A549 (cell line): Measurements from ENCODE around the gene ATG3. TPM values are rescaled to one million over a fixed set of nuclear protein-coding genes. Genes with fewer than 3 reads are reported as not detected.
A peak's percentile ranks its signal among the peaks of the same experiment; 100 is the strongest.

Experiments used
- ATAC-seq, 2 experiments: fragments of 200-7000 bp in 1 of 2; fragments of >200 bp in 1 of 2; cut with Nextera tagmentation in 1 of 2; cut with Tn5 transposase in 1 of 2; 3 replicates each; pipeline versions ENCODE4 v1.8.0 to v1.9.1; 2018 to 2020; ENCODE audit warnings: mild to moderate bottlenecking in 1 of 2, moderate library complexity in 1 of 2
- CTCF ChIA-PET: fragments of 300-600 bp; sonication (Branson Sonifier 250); formaldehyde crosslinking; extraction: SDS; loops from one replicate; lab custom pipeline; 2021; ENCODE audit warnings: antibody characterized with exemption, inconsistent platforms; lab: Yijun Ruan, JAX
- POLR2A ChIA-PET: fragments of 350-600 bp; formaldehyde crosslinking; extraction: SDS; loops from one replicate; lab custom pipeline; 2021; ENCODE audit warnings: antibody characterized with exemption, inconsistent platforms; lab: Yijun Ruan, JAX
- DNase-seq, 2 experiments: peaks; one replicate each; pipeline versions ENCODE4 v3.0.0 to v3.0.0-alpha.2; 2011 to 2016; ENCODE audit warnings: low read depth in 1 of 2, low spot score in 1 of 2
- FAIRE-seq: peaks from 2 replicates; lab custom pipeline; 2011; peaks lifted over from hg19 to GRCh38; lab: Jason Lieb, UNC
- H3K27ac ChIP-seq, 2 experiments: fragments of >200 bp; sonication (Bioruptor Twin); formaldehyde crosslinking; 3 replicates each; pipeline ENCODE4 v1.5.1; 2016 to 2017
- H3K4me1 ChIP-seq: fragments of >200 bp; sonication (Bioruptor Twin); formaldehyde crosslinking; 3 replicates; pipeline ENCODE4 v1.6.1; 2016
- H3K4me2 ChIP-seq: fragments of >200 bp; sonication (Bioruptor Twin); formaldehyde crosslinking; 3 replicates; pipeline ENCODE4 v1.6.1; 2016
- H3K4me3 ChIP-seq: fragments of >200 bp; sonication (Bioruptor Twin); formaldehyde crosslinking; 3 replicates; pipeline ENCODE4 v1.5.1; 2016
- H3K9me3 ChIP-seq: fragments of >200 bp; sonication (Bioruptor Twin); formaldehyde crosslinking; 3 replicates; pipeline ENCODE4 v1.6.1; 2016
- ATOH8 ChIP-seq: fragments of 250-450 bp; sonication (Bioruptor Pico); IDR thresholded peaks from 2 replicates; pipeline ENCODE4 v1.5.0; 2020; ENCODE audit warnings: low read depth, mild to moderate bottlenecking, moderate library complexity
- BHLHE40 ChIP-seq: IDR thresholded peaks from 2 replicates; pipeline ENCODE4 v1.6.1; 2012; ENCODE audit warnings: low read depth, low read length, inconsistent platforms
- CBX2 ChIP-seq: fragments of 200-600 bp; sonication (generic); IDR thresholded peaks from 2 replicates; pipeline ENCODE4 v1.6.1; 2016; ENCODE audit warnings: low read depth, mild to moderate bottlenecking, borderline replicate concordance
- CBX8 ChIP-seq: fragments of 200-600 bp; sonication (generic); IDR thresholded peaks from 2 replicates; pipeline ENCODE4 v1.6.1; 2016
- CTCF ChIP-seq: fragments of >200 bp; sonication (Bioruptor Twin); formaldehyde crosslinking; IDR thresholded peaks from 3 replicates; pipeline ENCODE4 v1.5.1; 2016
- ELK1 ChIP-seq: fragments of 150-350 bp; IDR thresholded peaks from 2 replicates; pipeline ENCODE4 v1.6.1; 2014; ENCODE audit warnings: low read depth, mild to moderate bottlenecking, low read length
- EP300 ChIP-seq, 2 experiments: fragments of >200 bp; sonication (Bioruptor Twin); formaldehyde crosslinking; IDR thresholded peaks; 2 replicates in 1 of 2; 3 replicates in 1 of 2; pipeline ENCODE4 v1.6.1; 2016 to 2017
- ESRRA ChIP-seq: fragments of 150-350 bp; IDR thresholded peaks from 2 replicates; pipeline ENCODE4 v1.6.1; 2014; ENCODE audit warnings: mild to moderate bottlenecking, low read length, borderline replicate concordance
- FOSL2 ChIP-seq, 2 experiments: fragments of 450-650 bp in 1 of 2; fragments of >200 bp in 1 of 2; sonication (Bioruptor Twin) in 1 of 2; formaldehyde crosslinking; IDR thresholded peaks; 2 replicates each; pipeline versions ENCODE4 v1.5.0 to v1.6.1; 2016 to 2020; ENCODE audit warnings: mild to moderate bottlenecking in 1 of 2, moderate library complexity in 1 of 2
- GATA3 ChIP-seq: IDR thresholded peaks from 2 replicates; pipeline ENCODE4 v1.6.1; 2012; ENCODE audit warnings: borderline replicate concordance
- HDAC2 ChIP-seq: fragments of 200-600 bp; sonication (generic); IDR thresholded peaks from 2 replicates; pipeline ENCODE4 v1.6.1; 2016
- KDM5A ChIP-seq: fragments of 200-600 bp; sonication (generic); IDR thresholded peaks from 2 replicates; pipeline ENCODE4 v1.6.1; 2016; ENCODE audit warnings: antibody characterized with exemption, mild to moderate bottlenecking
- MAZ ChIP-seq: fragments of 150-350 bp; IDR thresholded peaks from 2 replicates; pipeline ENCODE4 v1.6.1; 2014; ENCODE audit warnings: antibody characterized with exemption, low read depth, low read length, borderline replicate concordance
- MYC ChIP-seq: IDR thresholded peaks from 2 replicates; pipeline ENCODE4 v1.6.1; 2012; ENCODE audit warnings: mild to moderate bottlenecking, inconsistent platforms, low read length, improper control_type of control experiment, borderline replicate concordance
- POLR2A ChIP-seq: IDR thresholded peaks from 2 replicates; pipeline ENCODE4 v1.6.1; 2012; ENCODE audit warnings: mild to moderate bottlenecking, low read length
- POLR2AphosphoS2 ChIP-seq: conservative IDR thresholded peaks from 2 replicates; pipeline ENCODE4 v1.6.1; 2012; ENCODE audit warnings: low read length, improper control_type of control experiment, inconsistent platforms
- SREBF2 ChIP-seq: fragments of 450-650 bp; IDR thresholded peaks from 2 replicates; pipeline ENCODE4 v1.6.1; 2014; ENCODE audit warnings: mild to moderate bottlenecking, moderate library complexity
- ZC3H11A ChIP-seq: fragments of 450-650 bp; IDR thresholded peaks from 2 replicates; pipeline ENCODE4 v1.6.1; 2014; ENCODE audit warnings: antibody characterized with exemption, mild to moderate bottlenecking
- WGBS: methylation state at CpG from one replicate; pipeline ENCODE4 v1.1.6; 2017; ENCODE audit errors: missing lambda C conversion rate; 5-methylcytosine and 5-hydroxymethylcytosine counted together
- polyA plus RNA-seq, 4 experiments: library from polyadenylated mRNA; depleted of rRNA in 3 of 4; stranded (reverse); fragments of >200 nt; fragmentation: RNase III in 1 of 4; extraction: RNeasy Plus Mini Kit Qiagen cat#74134 plus additional on column Dnase treatment in 1 of 4; gene quantifications; 2 replicates in 3 of 4; 3 replicates in 1 of 4; pipeline ENCODE4 v1.2.3, GENCODE V29; 2011 to 2017
- TF ChIP-seq, protein P1 (sequence below): fragments of 200-600 bp; sonication (generic); IDR thresholded peaks from 2 replicates; pipeline ENCODE4 v1.6.1; 2016; ENCODE audit warnings: antibody characterized with exemption, mild to moderate bottlenecking, moderate library complexity
- TF ChIP-seq, protein P2 (sequence below): IDR thresholded peaks from 2 replicates; pipeline ENCODE4 v1.6.1; 2012

The ATG3 gene
- polyA plus RNA-seq, 2 of the 4 experiments (the other 2 are of a cell fraction): 50.2 to 74.5 TPM

DNA sequence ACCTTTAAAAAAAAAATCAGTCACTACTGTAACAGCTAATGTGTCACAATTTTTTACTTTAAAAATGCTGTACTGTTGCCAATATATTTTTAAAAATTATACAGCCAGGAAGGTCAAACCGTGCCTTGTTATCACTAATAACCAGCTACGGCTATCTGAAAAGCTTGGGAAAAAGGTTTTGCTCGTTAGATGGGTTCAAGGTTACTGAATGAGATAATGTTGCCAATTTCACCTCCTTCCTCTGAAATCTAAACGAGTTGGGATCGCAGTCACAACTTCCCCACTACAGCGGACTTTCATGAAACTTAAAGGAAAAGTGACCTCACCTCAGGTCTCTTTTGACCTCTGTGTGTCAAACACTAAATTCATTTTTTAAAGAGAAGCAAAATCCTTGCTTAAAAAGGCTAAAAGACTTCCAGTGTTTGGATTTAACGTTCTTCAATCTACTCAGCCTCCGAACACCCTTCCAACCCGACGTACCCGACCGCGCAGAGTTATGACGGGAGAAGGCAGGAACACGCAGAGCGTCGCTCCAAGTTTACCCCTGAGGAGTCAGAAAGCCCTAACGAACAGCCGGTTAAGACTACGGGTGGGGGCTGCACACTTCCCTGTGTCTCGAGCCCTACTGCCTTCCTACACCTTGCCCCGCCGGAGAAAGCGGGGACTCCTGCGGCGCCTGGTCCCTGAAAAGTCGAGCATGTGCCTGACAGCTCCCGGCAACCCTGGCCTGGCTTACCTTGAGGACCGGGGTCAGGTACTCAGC lies 860 bp downstream of the ATG3 start:
- TF ChIP-seq MAZ (no peak), FOSL2 (IDR thresholded peaks at IDR 0.05) (no peak), FOSL2 (CRISPR knock-in tag; IDR thresholded peaks at IDR 0.05) (no peak), HDAC2 (no peak), ELK1 (no peak), SREBF2 (no peak), KDM5A (peak; percentile 25; the same call in 1 of the 2 replicates), CBX8 (no peak), CTCF (no peak), MYC (peak; percentile 24; the same call in 1 of the 2 replicates)
- TF ChIP-seq, protein P1, sequence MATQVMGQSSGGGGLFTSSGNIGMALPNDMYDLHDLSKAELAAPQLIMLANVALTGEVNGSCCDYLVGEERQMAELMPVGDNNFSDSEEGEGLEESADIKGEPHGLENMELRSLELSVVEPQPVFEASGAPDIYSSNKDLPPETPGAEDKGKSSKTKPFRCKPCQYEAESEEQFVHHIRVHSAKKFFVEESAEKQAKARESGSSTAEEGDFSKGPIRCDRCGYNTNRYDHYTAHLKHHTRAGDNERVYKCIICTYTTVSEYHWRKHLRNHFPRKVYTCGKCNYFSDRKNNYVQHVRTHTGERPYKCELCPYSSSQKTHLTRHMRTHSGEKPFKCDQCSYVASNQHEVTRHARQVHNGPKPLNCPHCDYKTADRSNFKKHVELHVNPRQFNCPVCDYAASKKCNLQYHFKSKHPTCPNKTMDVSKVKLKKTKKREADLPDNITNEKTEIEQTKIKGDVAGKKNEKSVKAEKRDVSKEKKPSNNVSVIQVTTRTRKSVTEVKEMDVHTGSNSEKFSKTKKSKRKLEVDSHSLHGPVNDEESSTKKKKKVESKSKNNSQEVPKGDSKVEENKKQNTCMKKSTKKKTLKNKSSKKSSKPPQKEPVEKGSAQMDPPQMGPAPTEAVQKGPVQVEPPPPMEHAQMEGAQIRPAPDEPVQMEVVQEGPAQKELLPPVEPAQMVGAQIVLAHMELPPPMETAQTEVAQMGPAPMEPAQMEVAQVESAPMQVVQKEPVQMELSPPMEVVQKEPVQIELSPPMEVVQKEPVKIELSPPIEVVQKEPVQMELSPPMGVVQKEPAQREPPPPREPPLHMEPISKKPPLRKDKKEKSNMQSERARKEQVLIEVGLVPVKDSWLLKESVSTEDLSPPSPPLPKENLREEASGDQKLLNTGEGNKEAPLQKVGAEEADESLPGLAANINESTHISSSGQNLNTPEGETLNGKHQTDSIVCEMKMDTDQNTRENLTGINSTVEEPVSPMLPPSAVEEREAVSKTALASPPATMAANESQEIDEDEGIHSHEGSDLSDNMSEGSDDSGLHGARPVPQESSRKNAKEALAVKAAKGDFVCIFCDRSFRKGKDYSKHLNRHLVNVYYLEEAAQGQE: no peak

GRCh38 chr3:112560307-112560706 lies 1.5 kb downstream of the ATG3 start:
- TF ChIP-seq ATOH8 (CRISPR knock-in tag) (no peak), CBX8 (no peak), BHLHE40 (no peak)
- H3K9me3 ChIP-seq: no peaks in the 10 kb centered on the region
- H3K4me3 ChIP-seq: peak overlapping the region; percentile 75
- H3K27ac ChIP-seq: peak overlapping the region in 1 of 2 experiments; percentile 86; a peak in 2 of 6 replicates
- ATAC-seq (no peak), DNase-seq (no peak), FAIRE-seq (no peak)
- ChIA-PET POLR2A (no interaction called here), CTCF (interaction anchor here (2.3 kb wide), 1 partner anchor 12 kb away, joined by 5 read pairs; no protein-coding TSS in a partner anchor)
- WGBS: 3% methylated on average over 2 of the region's 2 CpGs
- H3K4me2 ChIP-seq: peak overlapping the region; percentile 85
- peaks cover 27% of the 10 kb centered on the region for H3K4me1 ChIP-seq

More for the DNA sequence above, 860 bp downstream of the ATG3 start:
- ATAC-seq (peak; percentile 64 to 67), DNase-seq (peak; percentile 57 to 84), FAIRE-seq (no peak)
- H3K4me2 ChIP-seq: peak overlapping the region; percentile 85
- no peaks in the 10 kb centered on the region for H3K9me3 ChIP-seq
- peak overlapping the region; percentile 75 for H3K4me3 ChIP-seq
- WGBS: under 1% methylated on average over 25 of the region's 29 CpGs
- POLR2A ChIA-PET: interaction anchor here (1.0 to 2.4 kb wide), 6 partner anchors 55 to 267 kb away, joined by 3 to 10 read pairs (median 4); partner anchors contain the start of gene SLC9C1
- CTCF ChIA-PET: interaction anchor here (1.0 to 2.3 kb wide), 2 partner anchors 12 to 17 kb away, joined by 3 to 5 read pairs; no protein-coding TSS in a partner anchor
- peaks cover 21% of the 10 kb centered on the region for H3K4me1 ChIP-seq
- peak overlapping the region; percentile 86 to 93 for H3K27ac ChIP-seq

DNA sequence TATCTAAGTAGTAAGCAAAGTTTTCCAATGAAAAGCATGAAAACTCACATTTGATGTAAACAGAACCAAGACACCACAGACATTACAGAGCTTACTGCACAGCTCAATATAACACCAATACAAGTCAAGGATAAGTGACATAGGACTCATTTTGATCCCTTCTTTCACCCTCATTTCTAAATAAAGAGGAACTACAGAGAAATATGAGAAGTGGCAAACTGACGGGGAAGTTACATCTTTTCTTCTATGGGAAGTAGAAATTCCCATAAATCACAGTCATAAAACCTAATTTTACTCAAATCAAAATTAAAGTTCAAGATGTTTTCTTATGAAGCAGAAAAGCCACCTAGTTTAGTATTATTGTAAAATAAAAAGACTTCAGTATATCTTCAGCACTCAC lies 3.8 kb downstream of the ATG3 start:
- Histone ChIP-seq H3K4me2 (no peak overlapping the region), H3K27ac (no peak overlapping the region), H3K4me1 (peaks cover 22% of the 10 kb centered on the region), H3K4me3 (no peak overlapping the region), H3K9me3 (no peaks in the 10 kb centered on the region)
- CTCF ChIA-PET: interaction anchor here (0.6 to 1.2 kb wide), 2 partner anchors 25 to 27 kb away, joined by 3 to 4 read pairs; no protein-coding TSS in a partner anchor
- no peak for DNase-seq
- no peak for ATAC-seq
- POLR2A ChIA-PET: no interaction called here
- FAIRE-seq: no peak
- 88% methylated on average over 1 of the region's 1 CpG for WGBS
- no peak for TF ChIP-seq POLR2AphosphoS2
- no peak for TF ChIP-seq POLR2A
- TF ChIP-seq CTCF: no peak
- no peak for TF ChIP-seq HDAC2
- TF ChIP-seq ESRRA: no peak
- TF ChIP-seq ATOH8 (CRISPR knock-in tag): no peak
- no peak for TF ChIP-seq KDM5A
- no peak for TF ChIP-seq GATA3
- no peak for TF ChIP-seq EP300 (IDR thresholded peaks at IDR 0.05)
- TF ChIP-seq, protein P2, sequence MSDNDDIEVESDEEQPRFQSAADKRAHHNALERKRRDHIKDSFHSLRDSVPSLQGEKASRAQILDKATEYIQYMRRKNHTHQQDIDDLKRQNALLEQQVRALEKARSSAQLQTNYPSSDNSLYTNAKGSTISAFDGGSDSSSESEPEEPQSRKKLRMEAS: no peak
- TF ChIP-seq CBX2: no peak
- TF ChIP-seq ZC3H11A: no peak
